SH-SY5Y (cell line): ENCODE measurements around the gene MADD.

Experiments
- GATA2 ChIP-seq: IDR thresholded peaks from 2 replicates; pipeline ENCODE4 v1.6.1; 2011; ENCODE audit warnings: mild to moderate bottlenecking, low read depth, low read length
- GATA3 ChIP-seq: IDR thresholded peaks from 2 replicates; pipeline ENCODE4 v1.6.1; 2011; ENCODE audit warnings: low read depth, mild to moderate bottlenecking, low read length, moderate library complexity

- TF ChIP-seq GATA2 (no peak), GATA3 (no peak)
These were observed 80.4 kb downstream of the MADD start for GRCh38 chr11:47350315-47350714.
